Measurements from ENCODE around the gene IL19. TPM values are rescaled to one million over a fixed set of nuclear protein-coding genes. Genes with fewer than 3 reads are reported as not detected.

IL19 gene
- total and polyA plus RNA-seq, 12 donors, result not detected

GRCh38 chr1:206890125-206891060, 119.8 kb downstream of the IL19 start:
- Histone ChIP-seq H3K36me3 (replicated peaks in 1 of 2) (no peaks in the 10 kb centered on the region), H3K27ac (peak overlapping the region in 1 of 5 donors; percentile 78), H3K9me3 (replicated peaks in 1 of 3) (no peaks in the 10 kb centered on the region), H3K4me3 (peak overlapping the region in 1 of 4 donors; percentile 10), H3K27me3 (peaks cover 12% of the 10 kb centered on the region), H3K4me1 (replicated peaks in 1 of 2) (peaks cover 0 to 5% of the 10 kb centered on the region in 2 donors)
- intact Hi-C loops (cut with DNase I), result no loop called here
- 49 to 58% (median 52%) methylated on average over 15 of the region's 15 CpGs for WGBS, 4 donors
- TF ChIP-seq POLR2A (IDR thresholded peaks at IDR 0.05), result no peak
- TF ChIP-seq, protein P1, sequence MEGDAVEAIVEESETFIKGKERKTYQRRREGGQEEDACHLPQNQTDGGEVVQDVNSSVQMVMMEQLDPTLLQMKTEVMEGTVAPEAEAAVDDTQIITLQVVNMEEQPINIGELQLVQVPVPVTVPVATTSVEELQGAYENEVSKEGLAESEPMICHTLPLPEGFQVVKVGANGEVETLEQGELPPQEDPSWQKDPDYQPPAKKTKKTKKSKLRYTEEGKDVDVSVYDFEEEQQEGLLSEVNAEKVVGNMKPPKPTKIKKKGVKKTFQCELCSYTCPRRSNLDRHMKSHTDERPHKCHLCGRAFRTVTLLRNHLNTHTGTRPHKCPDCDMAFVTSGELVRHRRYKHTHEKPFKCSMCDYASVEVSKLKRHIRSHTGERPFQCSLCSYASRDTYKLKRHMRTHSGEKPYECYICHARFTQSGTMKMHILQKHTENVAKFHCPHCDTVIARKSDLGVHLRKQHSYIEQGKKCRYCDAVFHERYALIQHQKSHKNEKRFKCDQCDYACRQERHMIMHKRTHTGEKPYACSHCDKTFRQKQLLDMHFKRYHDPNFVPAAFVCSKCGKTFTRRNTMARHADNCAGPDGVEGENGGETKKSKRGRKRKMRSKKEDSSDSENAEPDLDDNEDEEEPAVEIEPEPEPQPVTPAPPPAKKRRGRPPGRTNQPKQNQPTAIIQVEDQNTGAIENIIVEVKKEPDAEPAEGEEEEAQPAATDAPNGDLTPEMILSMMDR (IDR thresholded peaks at IDR 0.05), result no peak
- DNase-seq, result peak in 6 of 7 donors; percentile 35 to 67 (median 48)

DNA sequence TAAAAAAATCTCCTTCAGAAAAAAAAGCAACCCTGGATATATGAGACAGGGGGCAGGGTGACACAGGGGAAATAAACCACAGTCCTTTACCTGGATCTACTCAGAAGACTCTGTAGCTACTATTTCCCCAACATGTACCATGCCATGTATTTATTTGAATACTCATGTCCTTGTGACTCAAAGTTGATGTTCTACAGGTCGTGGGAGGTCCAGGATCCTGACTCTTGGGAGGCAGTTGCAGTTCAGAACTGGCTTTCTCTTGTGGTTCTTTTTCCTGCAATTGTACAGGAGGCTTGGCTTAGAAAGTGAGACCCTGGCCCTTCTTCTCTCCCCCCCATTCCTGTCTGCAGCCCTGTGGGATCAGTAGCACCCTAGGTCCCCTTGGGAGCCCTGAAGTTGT, 120.8 kb downstream of the IL19 start:
- no peaks in the 10 kb centered on the region for H3K36me3 ChIP-seq (replicated peaks in 1 of 2)
- intact Hi-C loops (cut with DNase I), result no loop called here
- H3K9me3 ChIP-seq (replicated peaks in 1 of 3), result no peaks in the 10 kb centered on the region
- peaks cover 0 to 5% of the 10 kb centered on the region in 2 donors for H3K4me1 ChIP-seq (replicated peaks in 1 of 2)
- H3K27me3 ChIP-seq, result peaks cover 12% of the 10 kb centered on the region
- 58 to 80% (median 69%) methylated on average over 1 of the region's 1 CpG for WGBS, 4 donors
- TF ChIP-seq, protein P1 (IDR thresholded peaks at IDR 0.05), result no peak
- no peak for TF ChIP-seq POLR2A (IDR thresholded peaks at IDR 0.05)
- H3K4me3 ChIP-seq, result no peak overlapping the region
- H3K27ac ChIP-seq, result no peak overlapping the region
- DNase-seq, result no peak

Small RNAs within 50 kb of the gene (small RNA-seq; reads per million reads assigned to genes)
- 0 reads per million in 2 donors for gene RF00019

Other genes with a start within 250 kb of the IL19 start
- gene EIF2D, start 158.3 kb upstream of the IL19 start, total RNA-seq, result 10 to 100 TPM; 31.6 to 73.1 (median 53.1) TPM
- gene EIF2D, start 158.3 kb upstream of the IL19 start, polyA plus RNA-seq, result 10 to 100 TPM; 39.5 to 95.4 (median 78.6) TPM
- gene DYRK3, start 135.2 kb upstream of the IL19 start, total RNA-seq, result 1 to 10 TPM; 2.9 to 6.3 (median 5.2) TPM
- gene DYRK3, start 135.2 kb upstream of the IL19 start, polyA plus RNA-seq, result 1 to 10 TPM; 2.9 to 6.6 (median 3.4) TPM
- gene MAPKAPK2, start 85.9 kb upstream of the IL19 start, total RNA-seq, result 100 to 1,000 TPM in 4 of 9 donors, 10 to 100 TPM in 5; 25.3 to 129 (median 90.3) TPM
- 10 to 100 TPM; 66.6 to 80.7 (median 71.6) TPM for gene MAPKAPK2, start 85.9 kb upstream of the IL19 start, polyA plus RNA-seq
- gene IL10, start 1.7 kb downstream of the IL19 start, total RNA-seq, result 1 to 10 TPM in 7 of 9 donors, under 1 TPM in 2; 0.33 to 8.5 (median 3.0) TPM
- gene IL10, start 1.7 kb downstream of the IL19 start, polyA plus RNA-seq, result 1 to 10 TPM; 1.5 to 4.2 (median 1.6) TPM
- gene IL20, start 94.8 kb downstream of the IL19 start, total RNA-seq, result under 1 TPM in 2 of 9 donors, not detected in 7; 0.41 to 0.53 TPM
- under 1 TPM in 1 of 3 donors, not detected in 2; 0.13 TPM for gene IL20, start 94.8 kb downstream of the IL19 start, polyA plus RNA-seq
- gene IL24, start 126.7 kb downstream of the IL19 start, total RNA-seq, result not detected
- not detected for gene IL24, start 126.7 kb downstream of the IL19 start, polyA plus RNA-seq
- 1 to 10 TPM in 5 of 9 donors, under 1 TPM in 3, not detected in 1; 0.43 to 3.0 (median 1.4) TPM for gene FCMR, start 151.2 kb downstream of the IL19 start, total RNA-seq
- gene FCMR, start 151.2 kb downstream of the IL19 start, polyA plus RNA-seq, result 1 to 10 TPM in 2 of 3 donors, under 1 TPM in 1; 0.27 to 1.5 (median 1.2) TPM
- 1 to 10 TPM in 3 of 9 donors, under 1 TPM in 4, not detected in 2; under 0.01 to 3.4 (median 0.66) TPM for gene PIGR, start 175.7 kb downstream of the IL19 start, total RNA-seq
- gene PIGR, start 175.7 kb downstream of the IL19 start, polyA plus RNA-seq, result under 1 TPM; 0.04 to 0.88 (median 0.10) TPM
- gene FCAMR, start 199.7 kb downstream of the IL19 start, total RNA-seq, result not detected
- gene FCAMR, start 199.7 kb downstream of the IL19 start, polyA plus RNA-seq, result not detected